Body of pancreas (tissue), 4 donors: ENCODE data around the gene CLDN25. TPM values are rescaled to one million over a fixed set of nuclear protein-coding genes. Genes with fewer than 3 reads are reported as not detected.

ENCODE experiments used
- ATAC-seq: fragments of 150-250 bp; one replicate; pipeline ENCODE4 v1.9.1; 2016
- DNase-seq, 4 donors: peaks; one replicate each; pipeline ENCODE4 v3.0.0-alpha.2; 2019
- H3K27ac ChIP-seq, 4 donors: fragments of 200-600 bp; sonication (generic); 1 replicate in 3 of 4; 2 replicates in 1 of 4; pipeline versions ENCODE4 v1.5.1 to v1.6.1; 2016 to 2019; ENCODE audit warnings: mild to moderate bottlenecking in 1 of 4, mixed read lengths in 1 of 4, moderate library complexity in 1 of 4
- H3K27me3 ChIP-seq, 2 donors: fragments of 200-600 bp; sonication (generic); one replicate each; pipeline ENCODE4 v1.6.0; 2016; ENCODE audit warnings: mild to moderate bottlenecking in 1 of 2
- H3K36me3 ChIP-seq, 2 donors: fragments of 200-600 bp; sonication (generic); replicated peaks in 1 of 2; 2 replicates each; pipeline ENCODE4 v1.5.1; 2016; ENCODE audit warnings: low read depth in 2 of 2; ENCODE audit not compliant: insufficient read depth in 1 of 2
- H3K4me1 ChIP-seq: fragments of 200-600 bp; sonication (generic); one replicate; pipeline ENCODE4 v1.6.0; 2016
- H3K4me3 ChIP-seq, 2 donors: fragments of 200-600 bp; sonication (generic); 1 replicate in 1 of 2; 2 replicates in 1 of 2; pipeline ENCODE4 v1.5.1; 2016 to 2019
- H3K9me3 ChIP-seq, 3 donors: fragments of 200-600 bp; sonication (generic); 1 replicate in 2 of 3; 2 replicates in 1 of 3; pipeline ENCODE4 v1.5.1; 2016
- POLR2A ChIP-seq, 3 donors: fragments of 450-650 bp; IDR thresholded peaks; one replicate each; pipeline ENCODE4 v1.6.1; 2016; ENCODE audit warnings: antibody characterized with exemption in 3 of 3, mild to moderate bottlenecking in 2 of 3
- WGBS, 2 donors: methylation state at CpG; one replicate each; pipeline ENCODE4 v1.1.5; 2017; 5-methylcytosine and 5-hydroxymethylcytosine counted together
- intact Hi-C: fragments of 100-400 bp; cut with DNase I; formaldehyde crosslinking; loops from one replicate; pipeline ENCODE4 v1.15.1; 2023
- total RNA-seq, 2 donors: library from RNA; depleted of rRNA; stranded (reverse); fragments of >200 nt; gene quantifications; one replicate each; pipeline ENCODE4 v1.1.0, GENCODE V29; 2016
- TF ChIP-seq, protein P1 (sequence below), 7 experiments: fragments of 450-650 bp in 4 of 7; fragments of 200-600 bp in 3 of 7; sonication (generic) in 3 of 7; IDR thresholded peaks; one replicate each; pipeline ENCODE4 v1.5.1; 2016 to 2019; ENCODE audit warnings: antibody characterized with exemption in 7 of 7

The CLDN25 gene
- total RNA-seq, 2 donors from 2014 or later = not detected

DNA sequence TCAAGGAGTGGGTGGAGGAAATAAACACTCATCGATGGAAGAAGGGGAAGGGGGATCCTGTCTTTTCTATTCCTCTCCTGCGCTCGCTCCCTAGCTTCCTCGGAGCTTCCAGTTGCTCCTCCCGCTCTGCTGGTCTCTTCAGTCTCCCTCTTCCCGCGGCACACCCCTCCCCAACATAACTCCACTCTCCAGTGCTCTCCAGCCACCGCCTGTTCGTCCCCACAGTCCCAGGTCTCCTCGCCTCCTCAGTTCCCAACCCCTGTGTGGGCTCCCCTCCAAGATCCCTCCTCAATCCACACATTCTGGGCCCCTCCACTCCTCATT, 6.5 kb upstream of the CLDN25 start:
- ATAC-seq (no peak), DNase-seq (peak in 3 of 4 donors; percentile 26 to 30 (median 29))
- TF ChIP-seq POLR2A (IDR thresholded peaks at IDR 0.05) = no peak
- TF ChIP-seq, protein P1, sequence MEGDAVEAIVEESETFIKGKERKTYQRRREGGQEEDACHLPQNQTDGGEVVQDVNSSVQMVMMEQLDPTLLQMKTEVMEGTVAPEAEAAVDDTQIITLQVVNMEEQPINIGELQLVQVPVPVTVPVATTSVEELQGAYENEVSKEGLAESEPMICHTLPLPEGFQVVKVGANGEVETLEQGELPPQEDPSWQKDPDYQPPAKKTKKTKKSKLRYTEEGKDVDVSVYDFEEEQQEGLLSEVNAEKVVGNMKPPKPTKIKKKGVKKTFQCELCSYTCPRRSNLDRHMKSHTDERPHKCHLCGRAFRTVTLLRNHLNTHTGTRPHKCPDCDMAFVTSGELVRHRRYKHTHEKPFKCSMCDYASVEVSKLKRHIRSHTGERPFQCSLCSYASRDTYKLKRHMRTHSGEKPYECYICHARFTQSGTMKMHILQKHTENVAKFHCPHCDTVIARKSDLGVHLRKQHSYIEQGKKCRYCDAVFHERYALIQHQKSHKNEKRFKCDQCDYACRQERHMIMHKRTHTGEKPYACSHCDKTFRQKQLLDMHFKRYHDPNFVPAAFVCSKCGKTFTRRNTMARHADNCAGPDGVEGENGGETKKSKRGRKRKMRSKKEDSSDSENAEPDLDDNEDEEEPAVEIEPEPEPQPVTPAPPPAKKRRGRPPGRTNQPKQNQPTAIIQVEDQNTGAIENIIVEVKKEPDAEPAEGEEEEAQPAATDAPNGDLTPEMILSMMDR (IDR thresholded peaks at IDR 0.05) = no peak
- intact Hi-C loops = no loop called here
- 1% methylated on average over 10 of the region's 10 CpGs for WGBS, 2 donors
- H3K4me3 ChIP-seq = peak overlapping the region; percentile 55 to 71
- no peaks in the 10 kb centered on the region for H3K36me3 ChIP-seq
- H3K27ac ChIP-seq = peak overlapping the region in 3 of 4 donors; percentile 74 to 81 (median 81)
- peaks cover 19% of the 10 kb centered on the region for H3K4me1 ChIP-seq
- H3K9me3 ChIP-seq = no peaks in the 10 kb centered on the region
- H3K27me3 ChIP-seq = no peaks in the 10 kb centered on the region

DNA sequence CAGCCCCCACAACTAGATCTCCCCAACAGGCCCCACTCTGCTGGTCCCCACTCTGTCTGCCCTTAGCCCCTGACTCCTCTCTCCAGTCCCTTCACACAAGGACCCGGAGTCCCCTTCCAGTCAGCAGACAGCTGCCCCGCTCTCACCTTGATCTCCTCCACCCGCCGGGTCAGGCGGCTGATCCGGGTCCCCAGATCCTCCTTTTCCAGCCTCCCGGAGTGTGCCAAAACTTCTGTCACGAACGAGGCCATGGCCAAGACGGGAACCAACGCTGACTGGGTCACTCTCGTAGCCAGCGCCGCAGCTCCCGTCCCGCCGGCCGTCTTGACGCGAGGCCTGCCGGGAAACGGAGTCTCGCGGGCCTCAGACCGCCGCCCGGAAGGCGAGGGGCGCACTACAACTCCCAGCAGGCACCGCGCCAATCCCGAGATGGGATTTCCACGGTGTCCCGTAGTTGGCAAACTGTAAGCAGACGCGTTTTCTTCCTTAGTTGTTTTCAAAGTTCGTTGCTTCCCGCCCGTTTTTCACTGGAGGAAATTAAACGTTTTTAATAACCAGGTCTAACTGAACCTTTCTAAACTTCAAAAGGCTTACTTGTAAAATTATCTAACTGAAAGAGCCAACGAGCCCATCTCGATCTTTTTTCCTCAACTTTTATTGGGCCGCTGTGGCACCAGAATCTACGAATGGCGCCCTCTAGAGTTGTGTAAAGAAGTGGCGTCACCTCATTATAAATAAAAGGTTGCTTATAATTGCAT, 6.0 kb upstream of the CLDN25 start, which contains the start of gene ZW10:
Gene ZW10, minus strand, starts transcription at position 277 of the 758 bp plus-strand sequence. Its CDS starts 26 bp downstream, at position 251.
- intact Hi-C loops = no loop called here
- WGBS, 2 donors = 0% methylated on average over 41 to 46 of the region's 46 CpGs
- Histone ChIP-seq H3K4me3 (peak within 1 kb of the TSS; percentile 55 to 71), H3K27ac (peak within 1 kb of the TSS; percentile 19 to 81 (median 78)), H3K27me3 (no peaks in the 10 kb centered on the region), H3K9me3 (no peaks in the 10 kb centered on the region), H3K4me1 (peaks cover 24% of the 10 kb centered on the region), H3K36me3 (no peaks in the 10 kb centered on the region)
- TF ChIP-seq POLR2A (IDR thresholded peaks at IDR 0.05) = peak in 2 of 3 donors; percentile 68 to 73
- TF ChIP-seq, protein P1 (IDR thresholded peaks at IDR 0.05) = peak; percentile 58 to 90 (median 82)
- DNase-seq (peak; percentile 97 to 99 (median 98)), ATAC-seq (peak; percentile 95)

DNA sequence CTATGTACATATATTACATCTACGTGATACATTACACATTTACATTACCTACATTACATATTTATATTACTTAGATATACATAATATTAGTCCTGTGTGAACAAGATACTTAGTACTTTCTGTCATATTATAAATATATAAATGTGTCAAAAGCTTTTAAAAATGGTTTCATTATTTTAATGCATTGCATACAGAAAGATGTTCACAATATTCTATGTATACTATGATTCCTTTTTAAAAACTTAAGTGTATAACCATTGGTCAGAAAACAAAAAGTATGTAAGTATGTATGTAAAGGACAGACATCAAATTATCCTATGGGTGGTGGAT, 5.5 kb upstream of the CLDN25 start:
- DNase-seq (no peak), ATAC-seq (no peak)
- peak overlapping the region in 1 of 2 donors; percentile 55 for H3K4me3 ChIP-seq
- H3K9me3 ChIP-seq = no peaks in the 10 kb centered on the region
- 0% methylated on average over 1 of the region's 1 CpG for WGBS, 2 donors
- TF ChIP-seq POLR2A (IDR thresholded peaks at IDR 0.05) = no peak
- TF ChIP-seq, protein P1 (IDR thresholded peaks at IDR 0.05) = no peak
- H3K4me1 ChIP-seq = peaks cover 29% of the 10 kb centered on the region
- intact Hi-C loops = no loop called here
- H3K36me3 ChIP-seq = no peaks in the 10 kb centered on the region
- H3K27ac ChIP-seq = peak overlapping the region in 3 of 4 donors; percentile 74 to 81 (median 81)
- H3K27me3 ChIP-seq = no peaks in the 10 kb centered on the region

DNA sequence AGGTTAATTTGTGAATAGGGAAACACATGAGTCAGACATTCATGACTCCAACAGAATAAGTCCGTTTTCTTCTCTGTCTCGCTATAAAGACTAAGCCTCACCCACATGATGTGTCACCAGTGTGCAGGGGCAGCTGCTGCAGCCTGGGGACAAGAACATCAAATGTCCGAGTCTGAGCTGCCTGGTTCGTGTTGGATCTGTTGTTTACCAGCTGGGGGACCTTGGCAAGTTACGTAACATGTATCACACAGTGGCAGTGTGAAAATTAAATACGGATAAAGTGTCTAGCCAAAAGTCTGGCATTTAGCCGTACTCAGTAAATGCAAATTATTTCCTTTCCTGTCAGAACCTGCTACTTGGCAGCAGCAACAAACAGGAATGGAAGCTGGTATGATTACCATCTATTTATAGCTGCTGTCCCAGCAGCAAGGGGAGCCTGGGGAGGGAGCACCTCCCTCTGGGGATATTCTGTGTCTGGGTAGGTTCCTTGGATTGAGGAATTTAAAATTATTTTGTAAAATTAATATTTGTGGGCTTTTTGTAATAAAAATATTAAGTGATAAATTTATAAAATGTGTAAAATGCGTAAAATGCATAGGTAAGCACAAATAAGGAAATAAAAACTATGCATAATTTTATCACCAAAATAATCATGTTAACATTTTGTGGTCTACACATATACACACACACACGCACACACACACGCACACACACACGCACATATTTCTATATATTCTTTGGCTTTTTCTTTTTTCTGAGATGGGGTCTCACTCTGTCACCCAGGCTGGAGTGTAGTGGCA, 1.3 kb upstream of the CLDN25 start:
- intact Hi-C loops = no loop called here
- H3K27me3 ChIP-seq = no peaks in the 10 kb centered on the region
- H3K4me3 ChIP-seq = no peak overlapping the region
- WGBS, 2 donors = 20 to 24% methylated on average over 11 of the region's 11 CpGs
- TF ChIP-seq, protein P1 (IDR thresholded peaks at IDR 0.05) = peak in 2 of 7 experiments; percentile 11
- TF ChIP-seq POLR2A (IDR thresholded peaks at IDR 0.05) = peak in 1 of 3 donors; percentile 36
- H3K36me3 ChIP-seq = no peaks in the 10 kb centered on the region
- H3K27ac ChIP-seq = peak overlapping the region; percentile 60 to 78 (median 72)
- H3K4me1 ChIP-seq = peaks cover 15% of the 10 kb centered on the region
- H3K9me3 ChIP-seq = no peaks in the 10 kb centered on the region
- ATAC-seq (peak; percentile 52), DNase-seq (peak; percentile 51 to 78 (median 71))
